PFSK-1 (cell line): ENCODE results near the gene GMPR2.

Experiments used
- FOXP2 ChIP-seq: optimal IDR thresholded peaks from 2 replicates; pipeline ENCODE3; 2011; ENCODE audit warnings: borderline replicate concordance, control low read depth, inconsistent platforms; ENCODE audit not compliant: insufficient read depth; ENCODE audit errors: extremely low read length, extremely low read depth
- POLR2AphosphoS5 ChIP-seq: IDR thresholded peaks from 2 replicates; pipeline ENCODE4 v1.6.1; 2012; ENCODE audit warnings: low read depth, mild to moderate bottlenecking, control low read depth, low read length, moderate library complexity
- SIN3A ChIP-seq: IDR thresholded peaks from 2 replicates; pipeline ENCODE4 v1.6.1; 2012; ENCODE audit warnings: mild to moderate bottlenecking, low read length, moderate library complexity, borderline replicate concordance; ENCODE audit not compliant: insufficient read depth
- TAF1 ChIP-seq: IDR thresholded peaks from 2 replicates; pipeline ENCODE4 v1.6.1; 2012; ENCODE audit warnings: low read length, control low read depth, borderline replicate concordance; ENCODE audit not compliant: insufficient read depth
- TF ChIP-seq, protein P1 (sequence below), 2 experiments: IDR thresholded peaks; 2 replicates each; pipeline versions ENCODE4 v1.6.1 to v1.8.0; 2011 to 2012; ENCODE audit warnings: low read depth in 2 of 2, low read length in 2 of 2, control low read depth in 1 of 2, inconsistent platforms in 1 of 2, mild to moderate bottlenecking in 1 of 2, moderate library complexity in 1 of 2; ENCODE audit not compliant: insufficient read depth in 1 of 2

The GMPR2 gene

DNA sequence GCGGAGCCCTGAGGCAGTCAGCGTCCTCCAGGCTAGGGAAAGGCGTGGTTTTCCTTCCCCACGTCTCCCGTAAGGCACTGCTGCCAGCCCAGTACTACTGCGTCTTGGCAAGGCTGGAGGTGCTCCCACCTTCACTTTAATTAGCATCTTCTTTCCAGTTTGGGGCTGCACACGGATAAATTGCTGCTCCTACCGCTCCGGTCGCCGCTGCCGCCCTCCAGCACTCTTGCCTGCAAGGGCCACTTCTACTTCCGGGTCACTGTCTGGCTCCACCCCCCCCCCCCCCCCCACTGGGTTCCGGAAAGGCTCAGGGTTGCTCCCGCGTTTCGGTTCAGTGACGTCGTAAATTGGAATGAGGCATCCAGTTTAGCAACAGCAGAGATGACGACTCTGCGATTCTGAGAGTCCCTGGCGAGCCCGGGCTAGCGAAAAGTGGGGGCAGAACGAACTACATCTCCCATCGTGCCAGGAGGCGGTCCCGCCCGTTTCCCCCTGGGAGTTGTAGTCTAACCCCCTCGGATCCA is 546 bp upstream of the GMPR2 start, which contains the start of gene NEDD8:
Gene NEDD8, minus strand, starts transcription at position 247 of the 524 bp plus-strand sequence. Its CDS starts 100 bp downstream, at position 147.
- TF ChIP-seq TAF1 = no peak
- TF ChIP-seq SIN3A = no peak
- TF ChIP-seq POLR2AphosphoS5 = peak; percentile 50; the same call in 1 of the 2 replicates
- peak; percentile 48 for TF ChIP-seq FOXP2

DNA sequence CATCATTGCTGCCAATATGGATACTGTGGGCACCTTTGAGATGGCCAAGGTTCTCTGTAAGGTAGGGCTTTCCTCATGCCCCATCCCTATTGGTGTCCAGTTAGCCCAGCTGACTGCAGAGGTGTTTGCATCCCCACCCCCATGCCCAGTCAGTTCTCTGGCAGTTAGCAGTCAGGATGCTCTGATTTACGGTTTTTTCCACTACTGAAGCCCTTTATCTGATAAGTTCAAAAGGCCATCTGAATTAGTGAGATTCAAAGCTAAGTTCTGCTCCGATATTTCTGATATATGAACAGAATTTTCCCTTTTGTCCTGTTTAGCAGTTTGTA is 773 bp downstream of the GMPR2 start:
- TF ChIP-seq, protein P1, sequence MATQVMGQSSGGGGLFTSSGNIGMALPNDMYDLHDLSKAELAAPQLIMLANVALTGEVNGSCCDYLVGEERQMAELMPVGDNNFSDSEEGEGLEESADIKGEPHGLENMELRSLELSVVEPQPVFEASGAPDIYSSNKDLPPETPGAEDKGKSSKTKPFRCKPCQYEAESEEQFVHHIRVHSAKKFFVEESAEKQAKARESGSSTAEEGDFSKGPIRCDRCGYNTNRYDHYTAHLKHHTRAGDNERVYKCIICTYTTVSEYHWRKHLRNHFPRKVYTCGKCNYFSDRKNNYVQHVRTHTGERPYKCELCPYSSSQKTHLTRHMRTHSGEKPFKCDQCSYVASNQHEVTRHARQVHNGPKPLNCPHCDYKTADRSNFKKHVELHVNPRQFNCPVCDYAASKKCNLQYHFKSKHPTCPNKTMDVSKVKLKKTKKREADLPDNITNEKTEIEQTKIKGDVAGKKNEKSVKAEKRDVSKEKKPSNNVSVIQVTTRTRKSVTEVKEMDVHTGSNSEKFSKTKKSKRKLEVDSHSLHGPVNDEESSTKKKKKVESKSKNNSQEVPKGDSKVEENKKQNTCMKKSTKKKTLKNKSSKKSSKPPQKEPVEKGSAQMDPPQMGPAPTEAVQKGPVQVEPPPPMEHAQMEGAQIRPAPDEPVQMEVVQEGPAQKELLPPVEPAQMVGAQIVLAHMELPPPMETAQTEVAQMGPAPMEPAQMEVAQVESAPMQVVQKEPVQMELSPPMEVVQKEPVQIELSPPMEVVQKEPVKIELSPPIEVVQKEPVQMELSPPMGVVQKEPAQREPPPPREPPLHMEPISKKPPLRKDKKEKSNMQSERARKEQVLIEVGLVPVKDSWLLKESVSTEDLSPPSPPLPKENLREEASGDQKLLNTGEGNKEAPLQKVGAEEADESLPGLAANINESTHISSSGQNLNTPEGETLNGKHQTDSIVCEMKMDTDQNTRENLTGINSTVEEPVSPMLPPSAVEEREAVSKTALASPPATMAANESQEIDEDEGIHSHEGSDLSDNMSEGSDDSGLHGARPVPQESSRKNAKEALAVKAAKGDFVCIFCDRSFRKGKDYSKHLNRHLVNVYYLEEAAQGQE (IDR thresholded peaks at IDR 0.05; ENCODE audit: insufficient read depth in 1 of 2, low read depth in 2 of 2, low read length in 2 of 2) = no peak
- TF ChIP-seq POLR2AphosphoS5 (no peak), SIN3A (no peak), TAF1 (no peak), FOXP2 (no peak)

DNA sequence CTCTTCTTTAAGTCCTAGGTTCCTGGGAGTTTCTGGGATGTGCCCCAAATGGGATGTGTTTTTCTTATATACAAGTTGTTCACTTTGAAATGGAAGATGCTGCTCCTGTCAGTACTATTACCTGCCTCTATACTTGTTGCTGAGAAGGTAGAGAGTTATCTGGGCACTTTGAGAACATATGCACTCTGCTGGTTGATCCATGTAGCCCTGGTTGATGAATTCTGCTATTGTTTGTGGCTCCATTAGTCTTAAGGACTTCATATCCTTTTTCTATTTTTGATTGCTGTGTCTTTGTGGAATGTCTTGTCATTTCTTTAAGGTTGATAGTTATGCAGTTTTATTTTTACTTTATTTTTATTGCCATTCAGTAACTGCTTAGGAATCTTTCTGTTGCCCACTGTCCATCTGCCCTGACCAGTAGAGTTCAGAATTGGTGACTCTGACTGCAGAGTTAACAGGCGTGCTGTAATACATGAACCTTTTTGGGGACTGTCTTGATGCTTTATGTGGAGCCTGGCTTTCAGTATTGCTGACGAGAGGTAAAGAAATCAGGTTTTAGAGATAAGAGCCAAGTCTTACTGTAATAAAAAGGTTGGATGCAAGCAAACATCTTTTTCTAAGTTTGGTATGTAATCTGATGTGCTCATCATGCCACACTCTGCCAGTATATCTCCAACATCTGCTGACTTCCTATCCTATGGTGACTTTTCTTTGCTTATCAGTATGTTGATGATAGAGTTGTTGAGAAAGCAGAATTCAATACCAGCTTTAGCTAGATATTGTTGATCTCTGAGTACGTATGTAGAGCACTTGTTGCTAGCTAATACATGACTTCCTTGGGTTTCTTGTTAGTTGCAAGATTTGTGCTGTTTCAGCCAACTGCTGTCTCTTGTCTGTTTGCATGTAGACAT is 1.6 kb downstream of the GMPR2 start:
- TF ChIP-seq SIN3A = no peak
- TF ChIP-seq, protein P1 (IDR thresholded peaks at IDR 0.05; ENCODE audit: insufficient read depth in 1 of 2, low read depth in 2 of 2, low read length in 2 of 2) = no peak
- TF ChIP-seq FOXP2 = no peak
- TF ChIP-seq TAF1 = no peak
- TF ChIP-seq POLR2AphosphoS5 = no peak

DNA sequence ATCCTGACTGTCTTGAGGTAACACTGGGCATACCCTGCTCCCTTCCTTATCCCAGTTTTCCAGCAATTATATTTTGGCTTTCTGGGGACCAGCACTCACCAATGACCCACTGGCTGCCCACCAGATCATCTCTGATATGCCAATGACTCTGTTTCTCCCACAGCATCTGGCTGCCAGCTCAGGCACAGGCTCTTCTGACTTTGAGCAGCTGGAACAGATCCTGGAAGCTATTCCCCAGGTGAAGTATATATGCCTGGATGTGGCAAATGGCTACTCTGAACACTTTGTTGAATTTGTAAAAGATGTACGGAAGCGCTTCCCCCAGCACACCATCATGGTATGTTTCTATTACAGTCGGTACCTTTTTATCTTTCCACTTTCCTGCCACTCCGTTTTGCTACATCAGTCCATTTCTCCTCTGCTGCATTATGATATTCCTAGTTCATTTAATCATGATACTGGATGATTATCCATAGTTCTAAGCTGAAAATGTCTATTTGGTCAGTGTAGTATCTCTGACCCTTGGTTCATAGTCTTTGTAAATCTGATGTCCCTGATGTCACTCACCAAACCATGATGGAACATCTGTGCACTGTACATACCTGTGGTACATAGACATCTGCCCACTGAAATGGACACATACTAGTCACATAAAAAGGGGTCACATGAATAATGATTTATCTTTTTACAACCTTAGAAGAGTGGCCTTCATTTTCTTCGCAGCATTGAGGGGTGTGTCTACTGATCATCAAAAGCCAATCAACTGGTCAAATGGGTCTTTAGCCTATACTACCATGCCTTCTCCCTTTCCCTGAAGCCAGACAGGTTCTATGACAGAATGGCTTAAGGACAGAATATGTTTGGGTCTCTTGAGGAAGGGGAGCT is 3.3 kb downstream of the GMPR2 start:
- TF ChIP-seq POLR2AphosphoS5 = no peak
- no peak for TF ChIP-seq TAF1
- no peak for TF ChIP-seq SIN3A
- TF ChIP-seq FOXP2 = no peak
- TF ChIP-seq, protein P1 (IDR thresholded peaks at IDR 0.05; ENCODE audit: insufficient read depth in 1 of 2, low read depth in 2 of 2, low read length in 2 of 2) = no peak

DNA sequence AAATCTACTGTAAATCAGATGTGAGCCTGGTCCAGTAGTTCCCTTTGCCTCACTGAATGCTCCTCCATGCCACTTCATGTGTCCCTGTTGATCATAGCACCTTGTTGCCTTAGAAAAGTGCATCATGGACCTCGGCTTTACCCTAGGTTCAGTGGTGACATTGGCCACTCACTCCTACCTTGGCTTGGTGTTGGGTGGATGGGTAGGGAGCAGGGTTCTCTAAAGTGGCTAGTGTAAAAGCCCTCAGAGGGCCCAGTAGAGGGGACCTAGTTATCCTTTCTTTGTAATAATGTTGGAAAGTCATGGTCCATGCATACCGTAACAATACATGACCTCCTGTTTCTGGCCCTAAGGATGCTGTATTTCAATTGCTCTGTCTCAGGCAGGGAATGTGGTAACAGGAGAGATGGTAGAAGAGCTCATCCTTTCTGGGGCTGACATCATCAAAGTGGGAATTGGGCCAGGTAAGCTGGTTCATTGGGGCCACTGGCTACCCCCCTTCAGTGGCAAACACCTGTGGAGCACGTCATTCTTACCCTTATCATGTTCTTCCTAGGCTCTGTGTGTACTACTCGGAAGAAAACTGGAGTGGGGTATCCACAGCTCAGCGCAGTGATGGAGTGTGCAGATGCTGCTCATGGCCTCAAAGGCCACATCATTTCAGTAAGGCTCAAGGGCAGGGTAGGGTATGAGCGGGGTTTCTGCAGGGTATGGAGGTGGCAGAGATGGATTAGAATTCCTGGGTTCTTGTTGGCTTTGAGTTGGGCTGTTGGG is 4.1 kb downstream of the GMPR2 start:
- no peak for TF ChIP-seq FOXP2
- no peak for TF ChIP-seq TAF1
